BLaER1 treated with 17β-estradiol and CSF1 and Interleukin-3, amounts not matched to agents 10 nM and 100 nM (cell line): ENCODE results near the gene EPHA6.
A peak's percentile ranks its signal among the peaks of the same experiment; 100 is the strongest.

Experiments
- H3K27ac ChIP-seq, 11 experiments: shearing (Covaris generic); formaldehyde crosslinking; 2 replicates each; pipeline ENCODE4 v1.8.1; 2022
- H3K27me3 ChIP-seq, 11 experiments: shearing (Covaris generic); formaldehyde crosslinking; 2 replicates each; pipeline ENCODE4 v1.8.1; 2022
- H3K36me3 ChIP-seq, 11 experiments: shearing (Covaris generic); formaldehyde crosslinking; 2 replicates each; pipeline ENCODE4 v1.8.1; 2022
- H3K4me1 ChIP-seq, 10 experiments: shearing (Covaris generic); formaldehyde crosslinking; 2 replicates each; pipeline ENCODE4 v1.8.1; 2022
- H3K4me2 ChIP-seq, 11 experiments: shearing (Covaris generic); formaldehyde crosslinking; 2 replicates each; pipeline ENCODE4 v1.8.1; 2022
- H3K4me3 ChIP-seq, 10 experiments: shearing (Covaris generic); formaldehyde crosslinking; 2 replicates each; pipeline ENCODE4 v1.8.1; 2022
- H3K9ac ChIP-seq, 11 experiments: shearing (Covaris generic); formaldehyde crosslinking; 2 replicates each; pipeline ENCODE4 v1.8.1; 2022
- H3K9me3 ChIP-seq, 11 experiments: shearing (Covaris generic); formaldehyde crosslinking; replicated peaks in 1 of 11; 2 replicates each; pipeline ENCODE4 v1.8.1; 2022
- H4K20me1 ChIP-seq, 11 experiments: shearing (Covaris generic); formaldehyde crosslinking; 2 replicates each; pipeline ENCODE4 v1.8.1; 2022
- Cebpa-rat ChIP-seq, 11 experiments: shearing (Covaris generic); IDR thresholded peaks; 2 replicates each; pipeline ENCODE4 v1.8.1; 2022

Gene EPHA6

GRCh38 chr3:97674461-97674860 is 860.1 kb downstream of the EPHA6 start:
- H3K27ac ChIP-seq, result no peak overlapping the region
- no peak overlapping the region for H3K4me2 ChIP-seq
- no peaks in the 10 kb centered on the region for H3K4me1 ChIP-seq
- no peaks in the 10 kb centered on the region for H3K27me3 ChIP-seq
- H3K9me3 ChIP-seq, result no peaks in the 10 kb centered on the region
- no peak overlapping the region for H3K4me3 ChIP-seq
- no peak for TF ChIP-seq Cebpa-rat (IDR thresholded peaks at IDR 0.05)
- H3K36me3 ChIP-seq, result no peaks in the 10 kb centered on the region
- H4K20me1 ChIP-seq, result no peaks in the 10 kb centered on the region
- H3K9ac ChIP-seq, result no peak overlapping the region

GRCh38 chr3:97680210-97680609 is 865.8 kb downstream of the EPHA6 start:
- no peaks in the 10 kb centered on the region for H4K20me1 ChIP-seq
- no peaks in the 10 kb centered on the region for H3K9me3 ChIP-seq
- H3K27me3 ChIP-seq, result no peaks in the 10 kb centered on the region
- H3K4me1 ChIP-seq, result no peaks in the 10 kb centered on the region
- TF ChIP-seq Cebpa-rat (IDR thresholded peaks at IDR 0.05), result no peak
- H3K27ac ChIP-seq, result no peak overlapping the region
- no peaks in the 10 kb centered on the region for H3K36me3 ChIP-seq
- H3K4me3 ChIP-seq, result no peak overlapping the region
- H3K4me2 ChIP-seq, result no peak overlapping the region
- no peak overlapping the region for H3K9ac ChIP-seq

GRCh38 chr3:97680696-97681095 is 866.3 kb downstream of the EPHA6 start:
- no peaks in the 10 kb centered on the region for H3K4me1 ChIP-seq
- no peaks in the 10 kb centered on the region for H3K36me3 ChIP-seq
- no peaks in the 10 kb centered on the region for H3K9me3 ChIP-seq
- no peak overlapping the region for H3K4me2 ChIP-seq
- no peaks in the 10 kb centered on the region for H4K20me1 ChIP-seq
- H3K27me3 ChIP-seq, result no peaks in the 10 kb centered on the region
- H3K4me3 ChIP-seq, result no peak overlapping the region
- no peak overlapping the region for H3K27ac ChIP-seq
- TF ChIP-seq Cebpa-rat (IDR thresholded peaks at IDR 0.05), result no peak
- no peak overlapping the region for H3K9ac ChIP-seq

GRCh38 chr3:97684490-97684889 is 870.1 kb downstream of the EPHA6 start:
- Histone ChIP-seq H3K27ac (no peak overlapping the region), H3K9ac (no peak overlapping the region), H3K36me3 (no peaks in the 10 kb centered on the region), H4K20me1 (no peaks in the 10 kb centered on the region), H3K9me3 (no peaks in the 10 kb centered on the region), H3K4me2 (no peak overlapping the region), H3K4me1 (no peaks in the 10 kb centered on the region), H3K27me3 (no peaks in the 10 kb centered on the region), H3K4me3 (no peak overlapping the region)
- no peak for TF ChIP-seq Cebpa-rat (IDR thresholded peaks at IDR 0.05)

- Histone ChIP-seq H3K4me3 (no peak overlapping the region), H3K4me1 (peaks cover 0 to 2% (median 0%) of the 10 kb centered on the region in 10 experiments; a peak in 1 of 20 replicates), H3K4me2 (no peak overlapping the region), H3K27ac (no peak overlapping the region), H3K36me3 (no peaks in the 10 kb centered on the region), H3K27me3 (no peaks in the 10 kb centered on the region), H3K9ac (no peak overlapping the region), H3K9me3 (no peaks in the 10 kb centered on the region), H4K20me1 (no peaks in the 10 kb centered on the region)
- TF ChIP-seq Cebpa-rat (IDR thresholded peaks at IDR 0.05), result no peak
These were observed 871.9 kb downstream of the EPHA6 start for GRCh38 chr3:97686258-97686657.

GRCh38 chr3:97687734-97688133 is 873.3 kb downstream of the EPHA6 start:
- Histone ChIP-seq H3K36me3 (no peaks in the 10 kb centered on the region), H3K4me2 (no peak overlapping the region), H3K27me3 (no peaks in the 10 kb centered on the region), H3K9ac (no peak overlapping the region), H3K27ac (no peak overlapping the region), H3K4me3 (no peak overlapping the region), H3K4me1 (peaks cover 0 to 7% (median 0%) of the 10 kb centered on the region in 10 experiments; a peak in 1 of 20 replicates), H3K9me3 (no peaks in the 10 kb centered on the region), H4K20me1 (no peaks in the 10 kb centered on the region)
- no peak for TF ChIP-seq Cebpa-rat (IDR thresholded peaks at IDR 0.05)

- Histone ChIP-seq H3K4me2 (no peak overlapping the region), H3K9ac (no peak overlapping the region), H3K27ac (no peak overlapping the region), H3K36me3 (no peaks in the 10 kb centered on the region), H3K9me3 (no peaks in the 10 kb centered on the region), H4K20me1 (no peaks in the 10 kb centered on the region), H3K4me1 (peaks cover 0 to 7% (median 0%) of the 10 kb centered on the region in 10 experiments; a peak in 1 of 20 replicates), H3K4me3 (no peak overlapping the region), H3K27me3 (no peaks in the 10 kb centered on the region)
- no peak for TF ChIP-seq Cebpa-rat (IDR thresholded peaks at IDR 0.05)
These were observed 874.7 kb downstream of the EPHA6 start for GRCh38 chr3:97689111-97689510.

- Histone ChIP-seq H3K4me2 (no peak overlapping the region), H3K27me3 (no peaks in the 10 kb centered on the region), H4K20me1 (no peaks in the 10 kb centered on the region), H3K9me3 (no peaks in the 10 kb centered on the region), H3K36me3 (no peaks in the 10 kb centered on the region), H3K27ac (no peak overlapping the region), H3K4me1 (peaks cover 0 to 7% (median 0%) of the 10 kb centered on the region in 10 experiments; a peak in 1 of 20 replicates), H3K4me3 (no peak overlapping the region), H3K9ac (no peak overlapping the region)
- no peak for TF ChIP-seq Cebpa-rat (IDR thresholded peaks at IDR 0.05)
These were observed 875.6 kb downstream of the EPHA6 start for GRCh38 chr3:97689962-97690361.

GRCh38 chr3:97691354-97691753 is 877.0 kb downstream of the EPHA6 start:
- H4K20me1 ChIP-seq, result no peaks in the 10 kb centered on the region
- H3K9ac ChIP-seq, result no peak overlapping the region
- H3K27ac ChIP-seq, result peak overlapping the region in 1 of 11 experiments; percentile 12; a peak in 1 of 22 replicates
- H3K9me3 ChIP-seq, result no peaks in the 10 kb centered on the region
- no peaks in the 10 kb centered on the region for H3K27me3 ChIP-seq
- no peak overlapping the region for H3K4me3 ChIP-seq
- no peak for TF ChIP-seq Cebpa-rat (IDR thresholded peaks at IDR 0.05)
- peak overlapping the region in 3 of 11 experiments; percentile 2 to 11 (median 7); a peak in 2 of 22 replicates for H3K4me2 ChIP-seq
- peaks cover 0 to 7% (median 0%) of the 10 kb centered on the region in 10 experiments; a peak in 1 of 20 replicates for H3K4me1 ChIP-seq
- no peaks in the 10 kb centered on the region for H3K36me3 ChIP-seq

GRCh38 chr3:97692389-97692788 is 878.0 kb downstream of the EPHA6 start:
- no peaks in the 10 kb centered on the region for H3K9me3 ChIP-seq
- no peak overlapping the region for H3K4me2 ChIP-seq
- H3K36me3 ChIP-seq, result no peaks in the 10 kb centered on the region
- H3K9ac ChIP-seq, result no peak overlapping the region
- no peak overlapping the region for H3K4me3 ChIP-seq
- H3K4me1 ChIP-seq, result peaks cover 0 to 7% (median 0%) of the 10 kb centered on the region in 10 experiments; a peak in 1 of 20 replicates
- no peaks in the 10 kb centered on the region for H4K20me1 ChIP-seq
- no peak overlapping the region for H3K27ac ChIP-seq
- no peaks in the 10 kb centered on the region for H3K27me3 ChIP-seq
- no peak for TF ChIP-seq Cebpa-rat (IDR thresholded peaks at IDR 0.05)
